ENCODE results near the gene BOD1.
A peak's percentile ranks its signal among the peaks of the same experiment; 100 is the strongest.

The BOD1 gene

GRCh38 chr5:173625673-173626504, 9.4 kb upstream of the BOD1 start:
- in situ Hi-C loops (cut with MboI; ENCODE audit: low pct_unique_long_range_greater_than_20kb, low sequenced_read_pairs, unreplicated experiment), result no loop called here
- peak; percentile 36 for DNase-seq (ENCODE audit: low spot score)
- peak; percentile 61 for TF ChIP-seq CTCF (IDR thresholded peaks at IDR 0.05; ENCODE audit: extremely low read depth, insufficient read depth, missing control alignments)

GRCh38 chr5:173625261-173625660, 8.8 kb upstream of the BOD1 start:
- in situ Hi-C loops (cut with MboI; ENCODE audit: low pct_unique_long_range_greater_than_20kb, low sequenced_read_pairs, unreplicated experiment), result no loop called here
- no peak for TF ChIP-seq CTCF (IDR thresholded peaks at IDR 0.05; ENCODE audit: extremely low read depth, insufficient read depth, missing control alignments)
- no peak for DNase-seq (ENCODE audit: low spot score)

- in situ Hi-C loops (cut with MboI; ENCODE audit: low pct_unique_long_range_greater_than_20kb, low sequenced_read_pairs, unreplicated experiment), result loop anchor here (5.0 to 25.0 kb wide), 2 partner anchors 348 to 688 kb away; no protein-coding TSS in a partner anchor
- no peak for TF ChIP-seq CTCF (IDR thresholded peaks at IDR 0.05; ENCODE audit: extremely low read depth, insufficient read depth, missing control alignments)
- no peak for DNase-seq (ENCODE audit: low spot score)
Observed at GRCh38 chr5:173624282-173624681, 7.8 kb upstream of the BOD1 start.

GRCh38 chr5:173623789-173624188, 7.3 kb upstream of the BOD1 start:
- no peak for TF ChIP-seq CTCF (IDR thresholded peaks at IDR 0.05; ENCODE audit: extremely low read depth, insufficient read depth, missing control alignments)
- DNase-seq (ENCODE audit: low spot score), result no peak
- in situ Hi-C loops (cut with MboI; ENCODE audit: low pct_unique_long_range_greater_than_20kb, low sequenced_read_pairs, unreplicated experiment), result loop anchor here (5.0 to 25.0 kb wide), 2 partner anchors 349 to 689 kb away; no protein-coding TSS in a partner anchor

GRCh38 chr5:173623296-173623771, 6.9 kb upstream of the BOD1 start:
- in situ Hi-C loops (cut with MboI; ENCODE audit: low pct_unique_long_range_greater_than_20kb, low sequenced_read_pairs, unreplicated experiment), result loop anchor here (5.0 to 25.0 kb wide), 2 partner anchors 349 to 689 kb away; no protein-coding TSS in a partner anchor
- TF ChIP-seq CTCF (IDR thresholded peaks at IDR 0.05; ENCODE audit: extremely low read depth, insufficient read depth, missing control alignments), result no peak
- DNase-seq (ENCODE audit: low spot score), result no peak

- DNase-seq (ENCODE audit: low spot score), result no peak
- TF ChIP-seq CTCF (IDR thresholded peaks at IDR 0.05; ENCODE audit: extremely low read depth, insufficient read depth, missing control alignments), result no peak
- in situ Hi-C loops (cut with MboI; ENCODE audit: low pct_unique_long_range_greater_than_20kb, low sequenced_read_pairs, unreplicated experiment), result loop anchor here (5.0 to 25.0 kb wide), 2 partner anchors 350 to 690 kb away; no protein-coding TSS in a partner anchor
Observed at GRCh38 chr5:173622183-173623047, 6.0 kb upstream of the BOD1 start.
